IPS-18c (cell line): ENCODE data around the gene RNF208.

Experiments used
- H3K4me3 ChIP-seq: 2 replicates; pipeline ENCODE4 v1.7.0; 2013; ENCODE audit warnings: low read depth, mild to moderate bottlenecking, low read length, moderate library complexity; ENCODE audit not compliant: insufficient read depth
- H3K9me3 ChIP-seq: one replicate; pipeline ENCODE4 v1.6.1; 2013; ENCODE audit warnings: mild to moderate bottlenecking, low read length, moderate library complexity; ENCODE audit not compliant: control insufficient read depth, insufficient read depth

The RNF208 gene

GRCh38 chr9:137221506-137222111, 431 bp downstream of the RNF208 start:
- Histone ChIP-seq H3K4me3 (peak overlapping the region; percentile 44), H3K9me3 (peaks cover 2% of the 10 kb centered on the region)

DNA sequence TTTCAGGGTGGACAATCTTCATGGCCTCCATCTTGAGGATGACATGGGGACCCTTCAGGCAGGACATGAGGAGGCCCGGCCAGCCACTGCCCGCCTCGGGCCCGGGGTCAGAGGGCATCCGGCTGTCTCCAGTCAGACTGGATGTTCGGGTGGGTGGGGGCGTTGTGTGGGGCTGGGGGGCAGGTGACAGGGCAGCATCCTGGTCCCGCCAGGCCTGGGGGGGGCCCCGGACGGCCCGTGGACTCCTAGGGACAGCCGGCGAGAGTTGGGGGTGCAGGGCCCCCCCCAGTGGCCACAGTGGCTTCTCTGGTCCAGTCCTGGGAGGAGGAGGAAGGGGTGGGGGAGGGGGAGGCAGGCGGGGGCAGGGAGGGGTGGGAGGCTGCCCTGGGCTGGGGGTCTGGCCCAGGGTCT, 940 bp downstream of the RNF208 start:
- Histone ChIP-seq H3K4me3 (0 out of 2 replicates have a peak overlapping the region, but pooled peaks have one; percentile 44), H3K9me3 (peaks cover 2% of the 10 kb centered on the region)

DNA sequence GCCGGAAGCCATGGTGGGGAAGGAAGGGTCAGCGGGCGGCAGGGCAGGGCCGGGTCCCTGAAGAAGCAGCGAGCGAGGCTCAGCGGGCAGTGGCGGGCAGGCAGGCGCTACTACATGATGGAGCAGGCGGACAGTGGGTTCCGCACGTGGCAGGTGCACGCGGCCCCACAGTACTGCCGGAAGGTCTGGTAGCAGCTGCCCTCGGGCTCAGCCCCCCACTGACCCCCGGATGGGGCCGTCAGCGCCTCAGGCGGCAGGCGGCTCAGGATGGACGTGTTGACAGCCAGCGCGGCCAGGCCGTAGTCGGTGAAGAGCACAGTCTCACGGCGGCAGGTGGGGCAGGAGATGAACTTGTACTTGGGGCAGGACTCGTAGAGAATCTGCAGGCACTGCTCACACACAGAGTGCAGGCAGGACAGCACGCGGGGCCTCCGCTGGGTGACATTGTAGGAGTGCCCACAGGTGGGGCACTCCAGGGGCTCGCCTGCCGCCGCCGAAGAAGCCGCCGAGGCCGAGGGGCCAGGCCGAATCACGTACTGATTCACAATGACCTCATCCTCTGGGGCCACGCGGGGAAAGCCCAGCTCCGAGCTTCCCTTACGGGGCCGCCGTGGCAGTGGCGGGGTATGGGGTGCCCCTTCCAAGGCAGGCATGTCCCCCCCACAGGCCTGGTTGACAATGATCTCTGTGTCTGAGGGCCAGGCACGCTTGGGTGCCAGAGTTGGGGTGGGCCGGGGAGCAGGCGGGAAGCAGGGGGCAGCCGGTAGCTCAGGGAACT, 1.5 kb downstream of the RNF208 start:
- Histone ChIP-seq H3K4me3 (no peak overlapping the region), H3K9me3 (peaks cover 2% of the 10 kb centered on the region)

GRCh38 chr9:137219757-137220316, 2.2 kb downstream of the RNF208 start:
- Histone ChIP-seq H3K9me3 (peaks cover 4% of the 10 kb centered on the region), H3K4me3 (no peak overlapping the region)

DNA sequence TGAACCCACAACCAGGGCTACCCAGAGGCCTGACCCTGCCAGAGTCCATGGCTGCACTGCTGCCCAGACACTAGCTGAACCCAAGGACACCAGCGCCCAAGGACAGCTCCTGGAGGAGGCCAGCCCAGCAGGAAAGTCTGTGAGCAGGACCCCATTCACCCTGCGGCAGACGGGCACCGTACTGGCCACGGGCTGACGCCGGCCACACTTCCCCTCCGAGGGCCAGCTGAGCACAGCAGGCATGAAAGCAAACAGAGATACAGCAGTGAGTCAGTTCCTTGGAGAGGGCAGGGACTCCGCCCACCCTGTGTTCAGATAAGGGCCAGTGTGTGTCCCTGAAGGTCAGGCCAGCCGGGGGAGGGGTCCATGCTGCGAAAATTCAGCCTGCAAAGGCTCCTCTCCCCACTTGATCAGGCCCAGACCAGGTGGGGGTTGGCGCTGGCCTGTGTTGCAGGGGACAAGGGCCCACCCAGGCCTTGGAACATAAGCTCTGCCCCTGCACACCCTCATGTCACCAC, 3.2 kb downstream of the RNF208 start:
- H3K9me3 ChIP-seq = peaks cover 4% of the 10 kb centered on the region
- no peak overlapping the region; the same call in 1 of the 2 replicates for H3K4me3 ChIP-seq

GRCh38 chr9:137218212-137218753, 3.8 kb downstream of the RNF208 start:
- H3K4me3 ChIP-seq = no peak overlapping the region
- H3K9me3 ChIP-seq = peaks cover 4% of the 10 kb centered on the region

GRCh38 chr9:137217276-137218211, 4.5 kb downstream of the RNF208 start:
- Histone ChIP-seq H3K4me3 (no peak overlapping the region), H3K9me3 (peaks cover 4% of the 10 kb centered on the region)

DNA sequence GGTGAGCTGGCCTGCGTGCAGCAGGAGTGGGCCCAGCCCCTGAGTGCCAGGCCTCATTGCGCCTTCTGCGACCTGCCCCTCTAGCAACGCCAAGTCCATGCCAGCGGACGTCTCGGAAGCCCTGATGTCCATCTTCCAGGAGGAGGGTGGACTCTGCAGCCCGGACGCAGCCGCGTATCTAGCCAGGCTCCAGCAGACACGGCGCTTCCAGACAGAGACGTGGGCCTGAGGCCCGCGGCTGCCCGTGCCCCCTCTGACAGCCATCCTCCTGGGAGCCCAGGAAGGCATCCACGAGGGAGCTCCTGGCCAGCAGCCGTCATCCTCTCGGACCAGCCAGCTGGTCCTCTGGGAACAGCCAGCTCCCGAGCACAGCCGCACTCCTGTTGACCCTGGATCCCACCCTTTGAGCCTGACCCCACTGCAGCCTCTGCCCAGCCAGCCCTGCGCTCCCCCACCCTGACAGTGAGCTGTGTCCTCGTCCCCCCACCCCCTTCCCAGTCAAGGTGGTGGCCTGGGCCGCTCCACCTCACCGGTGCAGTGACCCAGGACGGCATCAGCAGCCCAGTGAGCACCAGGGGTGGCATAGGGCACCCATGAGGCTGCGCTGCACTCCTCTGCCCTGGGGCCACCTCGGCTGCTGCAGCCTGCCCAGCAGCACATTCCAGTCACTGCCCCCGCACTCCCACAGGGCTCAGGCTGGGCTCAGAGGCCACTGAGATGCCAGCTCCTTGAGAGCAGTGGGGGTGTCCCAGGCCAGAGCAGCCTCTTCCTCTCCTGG, 5.7 kb downstream of the RNF208 start:
- Histone ChIP-seq H3K9me3 (peaks cover 2% of the 10 kb centered on the region), H3K4me3 (no peak overlapping the region; the same call in 1 of the 2 replicates)

GRCh38 chr9:137215196-137215986, 6.6 kb downstream of the RNF208 start:
- no peak overlapping the region for H3K4me3 ChIP-seq

GRCh38 chr9:137214620-137215019, 7.4 kb downstream of the RNF208 start:
- Histone ChIP-seq H3K9me3 (peaks cover 2% of the 10 kb centered on the region), H3K4me3 (no peak overlapping the region)

More at GRCh38 chr9:137215196-137215986, 6.6 kb downstream of the RNF208 start:
- H3K9me3 ChIP-seq = peaks cover 2% of the 10 kb centered on the region

DNA sequence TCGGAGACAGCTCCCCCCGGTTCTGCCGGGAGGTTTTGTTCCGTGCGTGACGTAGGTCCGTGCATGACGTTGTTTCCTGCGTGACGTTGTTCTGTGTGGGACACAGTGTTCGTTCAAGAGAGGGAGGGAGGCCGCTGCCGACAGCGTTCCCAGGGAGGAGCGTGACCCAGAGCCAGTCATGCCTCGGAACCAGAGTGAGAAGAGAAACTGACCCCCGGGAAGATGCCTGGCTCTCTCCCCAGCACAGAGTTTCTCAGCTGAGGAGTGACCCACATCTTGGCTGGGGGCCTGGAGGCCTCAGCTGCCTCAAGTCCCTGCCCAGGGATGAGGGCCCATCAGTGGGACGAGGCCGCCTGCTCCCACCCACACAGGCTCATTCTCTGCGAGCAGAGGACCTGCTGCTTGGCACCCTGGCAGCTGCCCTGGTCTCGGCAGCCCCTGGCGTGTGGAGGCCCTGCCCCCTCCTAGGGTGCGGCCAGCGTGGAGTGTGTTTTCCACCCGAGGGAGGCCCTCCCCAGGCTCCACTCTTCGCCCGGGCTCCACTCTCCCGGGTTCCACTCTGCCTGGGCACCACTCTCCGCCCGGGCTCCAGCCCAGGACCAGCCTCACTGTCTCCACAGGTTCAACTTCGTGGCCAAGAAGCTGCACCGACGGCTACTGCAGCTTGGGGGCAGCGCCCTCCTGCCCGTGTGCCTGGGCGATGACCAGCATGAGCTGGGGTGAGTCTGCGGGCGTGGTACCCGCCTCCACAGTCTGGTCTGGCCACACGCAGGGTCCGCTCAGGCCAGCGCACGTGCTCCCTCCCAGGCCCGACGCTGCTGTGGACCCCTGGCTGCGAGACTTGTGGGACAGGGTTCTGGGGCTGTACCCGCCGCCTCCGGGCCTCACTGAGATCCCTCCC, 8.6 kb downstream of the RNF208 start:
- H3K4me3 ChIP-seq = no peak overlapping the region; the same call in 1 of the 2 replicates
- peaks cover 2% of the 10 kb centered on the region for H3K9me3 ChIP-seq

DNA sequence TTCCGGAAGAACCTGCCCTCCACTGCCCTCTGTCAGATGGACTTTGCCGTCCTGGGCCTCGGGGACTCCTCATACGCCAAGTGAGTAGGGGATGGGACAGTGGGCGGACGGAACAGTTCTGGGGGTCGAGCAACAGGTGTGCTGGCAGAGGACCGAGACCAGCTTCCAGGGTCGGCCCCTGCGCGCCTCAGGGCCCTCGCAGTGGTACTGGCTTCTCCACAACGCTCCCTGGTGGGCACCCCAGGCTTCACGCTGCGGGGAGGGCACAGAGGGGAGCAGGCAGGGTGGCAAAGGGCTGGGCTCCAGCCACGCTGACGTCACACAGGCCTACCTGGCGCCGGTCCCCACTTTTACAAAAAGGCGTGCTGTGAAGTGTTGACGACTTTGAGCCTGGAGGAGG, 9.5 kb downstream of the RNF208 start:
- Histone ChIP-seq H3K9me3 (peaks cover 2% of the 10 kb centered on the region), H3K4me3 (no peak overlapping the region)

- peaks cover 2% of the 10 kb centered on the region for H3K9me3 ChIP-seq
- no peak overlapping the region for H3K4me3 ChIP-seq
These were observed 10.5 kb downstream of the RNF208 start for GRCh38 chr9:137211532-137211931.

- Histone ChIP-seq H3K9me3 (no peaks in the 10 kb centered on the region), H3K4me3 (peak overlapping the region; percentile 68)
These were observed 15.4 kb downstream of the RNF208 start for GRCh38 chr9:137206602-137207001.
